ENCODE data around the gene TRAPPC14.
A peak's percentile ranks its signal among the peaks of the same experiment; 100 is the strongest.

Gene TRAPPC14

GRCh38 chr7:100119072-100119969 is 39.2 kb downstream of the TRAPPC14 start, which contains the start of the genes CNPY4 and TAF6 (continued):
- TF ChIP-seq ZNF501 (tag by site-specific recombination; IDR thresholded peaks at IDR 0.05) (peak; percentile 85), ZNF223 (tag by site-specific recombination; IDR thresholded peaks at IDR 0.05) (no peak), ZNF521 (tag by site-specific recombination; IDR thresholded peaks at IDR 0.05) (no peak), ZNF692 (tag by site-specific recombination; IDR thresholded peaks at IDR 0.05) (peak; percentile 99), ZNF513 (tag by site-specific recombination; IDR thresholded peaks at IDR 0.05) (no peak), ZNF561 (tag by site-specific recombination; IDR thresholded peaks at IDR 0.05; ENCODE audit: borderline replicate concordance) (no peak), ZNF266 (tag by site-specific recombination; IDR thresholded peaks at IDR 0.05; ENCODE audit: low read depth) (no peak), ZNF529 (tag by site-specific recombination; IDR thresholded peaks at IDR 0.05; ENCODE audit: insufficient replicate concordance) (no peak), PRDM4 (tag by site-specific recombination; IDR thresholded peaks at IDR 0.05) (no peak; the same call in 1 of the 2 replicates), ZNF350 (tag by site-specific recombination; IDR thresholded peaks at IDR 0.05) (no peak), ZBTB1 (tag by site-specific recombination; IDR thresholded peaks at IDR 0.05) (no peak), ZNF416 (tag by site-specific recombination; IDR thresholded peaks at IDR 0.05) (no peak), ZNF76 (tag by site-specific recombination; IDR thresholded peaks at IDR 0.05; ENCODE audit: borderline replicate concordance, low read depth) (no peak), ZNF701 (tag by site-specific recombination; IDR thresholded peaks at IDR 0.05) (no peak), ZNF654 (tag by site-specific recombination; IDR thresholded peaks at IDR 0.05; ENCODE audit: low read depth) (no peak), EGR2 (tag by site-specific recombination; IDR thresholded peaks at IDR 0.05; ENCODE audit: low read depth) (peak; percentile 77), GLIS1 (tag by site-specific recombination; IDR thresholded peaks at IDR 0.05) (peak; percentile 33; the same call in 1 of the 2 replicates), SETDB1 (IDR thresholded peaks at IDR 0.05; ENCODE audit: insufficient read length, low read length) (no peak), ZNF548 (tag by site-specific recombination; IDR thresholded peaks at IDR 0.05) (no peak), ZFP69B (tag by site-specific recombination; IDR thresholded peaks at IDR 0.05) (peak; percentile 99), ZXDB (tag by site-specific recombination; IDR thresholded peaks at IDR 0.05) (peak; percentile 100), HOXA7 (CRISPR knock-in tag; IDR thresholded peaks at IDR 0.05; ENCODE audit: borderline replicate concordance) (no peak), ZNF221 (tag by site-specific recombination; IDR thresholded peaks at IDR 0.05; ENCODE audit: borderline replicate concordance) (no peak), HIC1 (tag by site-specific recombination; IDR thresholded peaks at IDR 0.05) (no peak), ZNF302 (tag by site-specific recombination; IDR thresholded peaks at IDR 0.05; ENCODE audit: low read depth) (no peak), ZIC2 (tag by site-specific recombination; IDR thresholded peaks at IDR 0.05) (no peak), CTCF (tag by site-specific recombination; IDR thresholded peaks at IDR 0.05) (no peak; the same call in 1 of the 2 replicates), ZNF639 (tag by site-specific recombination; IDR thresholded peaks at IDR 0.05) (peak; percentile 86), ZBTB48 (tag by site-specific recombination; IDR thresholded peaks at IDR 0.05) (peak; percentile 96)

All from HEK293 (cell line).